G401 (cell line): Measurements from ENCODE around the gene LZTFL1. TPM values are rescaled to one million over a fixed set of nuclear protein-coding genes. Genes with fewer than 3 reads are reported as not detected.

Experiments used
- DNase-seq: peaks from one replicate; pipeline ENCODE4 v3.0.0-alpha.2; 2015; ENCODE audit warnings: low spot score
- in situ Hi-C: cut with HindIII; loops from 2 replicates; pipeline ENCODE4 v1.10.0; 2016; ENCODE audit warnings: low sequenced_read_pairs, mixed read lengths
- total RNA-seq: library from RNA; depleted of rRNA; stranded (reverse); fragments of >200 nt; shearing (Covaris generic); gene quantifications from 2 replicates; pipeline ENCODE4 v1.2.3, GENCODE V29; 2014; rRNA removed

Gene LZTFL1
- total RNA-seq, 1 experiment from 2014 or later, result 28.6 TPM

DNA sequence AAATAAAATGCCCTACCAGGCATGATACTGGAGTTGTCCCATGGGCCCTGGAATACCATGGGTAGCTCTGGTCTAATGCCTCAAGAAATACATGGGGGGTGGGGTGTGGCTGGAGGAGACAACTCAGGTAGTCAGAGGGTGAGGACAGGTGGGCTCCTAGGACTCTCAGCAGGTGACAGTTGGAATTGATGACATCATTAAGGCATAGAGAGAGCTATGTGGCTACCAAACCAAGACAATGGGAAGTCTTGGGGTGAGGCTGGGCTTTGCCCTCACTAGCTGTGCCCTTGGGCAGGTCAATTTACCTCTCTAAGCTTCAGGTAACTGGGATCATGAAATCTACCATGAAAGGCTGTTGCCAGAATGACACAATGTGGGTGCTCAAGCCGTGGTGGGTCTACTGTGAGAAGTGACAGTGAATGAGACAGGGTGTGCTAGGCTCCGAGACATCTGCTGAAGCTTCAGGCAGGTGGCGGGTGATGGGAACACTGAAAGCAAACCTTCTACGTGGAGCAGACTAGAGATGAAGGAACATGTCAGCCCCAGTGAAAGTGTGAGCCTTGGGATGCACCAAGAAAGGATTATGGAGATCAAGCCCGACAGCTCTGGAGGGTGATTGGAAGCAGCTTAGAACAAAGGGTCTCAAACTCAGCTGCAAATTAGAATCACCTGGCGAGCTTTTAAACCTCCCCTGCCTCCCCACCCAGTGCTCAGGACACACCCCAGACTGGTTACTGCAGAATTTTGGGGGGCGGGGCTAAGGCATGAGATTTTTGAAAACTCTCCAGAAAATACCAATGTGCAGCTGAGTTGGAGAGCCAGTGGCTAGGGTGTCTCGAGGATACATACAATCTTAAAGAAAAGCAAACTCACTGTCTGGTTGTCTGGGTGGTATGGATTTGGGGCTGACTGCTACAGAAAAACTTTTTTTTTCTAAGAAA, 67.1 kb downstream of the LZTFL1 start:
- in situ Hi-C loops, result no loop called here
- DNase-seq, result no peak

DNA sequence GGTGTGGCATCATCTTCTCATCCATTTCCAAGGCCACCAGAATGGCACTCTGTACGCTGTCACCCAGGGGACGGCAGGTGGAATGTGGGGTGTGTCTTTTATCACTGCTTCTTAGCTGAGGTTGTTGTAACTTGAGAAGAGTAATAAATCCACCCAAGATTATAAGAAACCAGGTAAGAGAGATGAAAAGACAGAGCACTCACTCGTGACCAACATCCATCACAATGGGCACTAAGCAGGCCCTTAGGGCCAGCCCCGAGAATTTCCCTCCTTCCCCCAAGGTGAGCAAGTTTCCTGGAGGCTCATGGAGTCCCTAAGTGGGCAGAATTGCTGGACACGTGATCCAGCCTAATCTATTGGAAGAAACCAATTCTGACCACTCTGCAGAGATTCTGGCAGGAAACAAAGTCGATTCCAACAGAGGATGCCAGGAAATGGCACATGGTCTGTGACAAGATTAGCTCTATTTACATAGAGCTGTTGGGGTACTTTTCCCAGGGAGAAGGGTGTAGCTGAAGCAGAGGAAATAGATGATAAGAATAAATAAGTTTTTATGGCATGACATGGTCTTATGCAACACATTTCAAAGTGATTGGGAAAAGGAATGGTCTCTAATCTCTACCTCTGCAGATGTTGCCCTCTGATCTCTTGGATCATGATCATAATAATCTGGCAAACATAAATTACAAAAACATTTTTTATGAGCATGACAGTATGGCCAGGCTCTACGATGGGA, 68.0 kb downstream of the LZTFL1 start:
- no peak for DNase-seq
- in situ Hi-C loops, result no loop called here

Other genes starting within 250 kb of the LZTFL1 start
- 10.0 and 23.0 TPM in 2 replicates for gene LIMD1, start 247.4 kb downstream of the LZTFL1 start, total RNA-seq
- 13.7 and 22.2 TPM in 2 replicates for gene SACM1L, start 152.7 kb downstream of the LZTFL1 start, total RNA-seq
- gene SLC6A20, start 45.6 kb downstream of the LZTFL1 start, total RNA-seq, result 2.2 and 5.0 TPM in 2 replicates
- gene CCR9, start 44.4 kb upstream of the LZTFL1 start, total RNA-seq, result not detected in 2 replicates
- gene CXCR6, start 101.3 kb upstream of the LZTFL1 start, total RNA-seq, result 0.27 TPM in 1 of 2 replicates, not detected in the other
- gene FYCO1, start 153.7 kb upstream of the LZTFL1 start, total RNA-seq, result 9.1 and 11.3 TPM in 2 replicates
- gene XCR1, start 185.4 kb upstream of the LZTFL1 start, total RNA-seq, result 0.06 TPM in 1 of 2 replicates, not detected in the other